ENCODE results near the gene KANK4. TPM values are rescaled to one million over a fixed set of nuclear protein-coding genes. Genes with fewer than 3 reads are reported as not detected.
A peak's percentile ranks its signal among the peaks of the same experiment; 100 is the strongest.

The KANK4 gene
- total and polyA plus RNA-seq, 2 of the 8 experiments (the other 6 are each of a cell fraction or from before 2014, with no cell fraction given), result 0.22 to 0.26 TPM

DNA sequence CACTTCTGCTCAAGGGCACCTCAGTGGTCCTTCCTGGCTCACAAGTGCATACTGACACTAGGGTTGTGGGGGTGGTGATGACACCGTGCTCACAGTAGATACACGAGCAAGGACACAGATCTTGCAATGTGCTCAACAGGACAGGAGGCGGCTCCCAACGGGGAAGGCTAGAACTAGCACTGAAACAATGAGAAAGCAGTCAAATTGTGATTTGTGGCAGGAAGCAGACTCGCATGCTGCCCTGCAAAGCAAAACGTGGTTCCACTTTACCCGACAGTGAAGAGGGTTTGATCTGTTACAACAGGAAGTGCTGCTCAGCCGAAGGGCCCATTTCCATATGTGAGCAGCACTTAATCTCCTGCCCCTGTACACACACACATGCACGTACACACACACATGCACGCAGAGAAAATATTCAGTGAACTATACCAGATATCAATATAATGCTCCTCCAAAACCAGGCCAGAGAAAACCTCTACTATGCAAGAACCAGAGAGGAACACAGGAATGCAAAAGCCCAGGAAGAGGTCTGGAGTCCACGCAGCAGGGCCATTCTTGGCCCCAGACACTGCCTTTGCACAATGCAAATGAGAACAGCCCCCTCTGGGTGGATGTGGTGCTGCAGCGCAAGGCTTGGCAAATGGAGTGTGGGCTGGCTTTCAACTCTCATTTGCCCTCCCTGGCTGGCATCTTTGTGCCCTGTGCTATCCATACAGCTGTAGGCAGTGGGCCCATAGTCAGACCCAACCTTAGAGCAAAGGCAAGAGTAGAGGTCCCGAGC, 47.1 kb downstream of the KANK4 start:
- ChIA-PET POLR2A (ENCODE audit: partially characterized antibody) (no interaction called here), CTCF (ENCODE audit: partially characterized antibody) (interaction anchor here (0.7 to 1.3 kb wide), 7 partner anchors 9 to 73 kb away, joined by 3 to 4 read pairs (median 3); no protein-coding TSS in a partner anchor)
- no peaks in the 10 kb centered on the region for H3K23me2 ChIP-seq (ENCODE audit: low read depth, low read length)
- 87% methylated on average over 13 of the region's 13 CpGs; no CpG with 5 or more reads in 1 of the 2 experiments for WGBS, 2 experiments (ENCODE audit: extremely low coverage in 1 of 2, insufficient coverage in 1 of 2, insufficient read length in 1 of 2, insufficient replicate concordance in 2 of 2, low coverage in 1 of 2, low lambda C conversion rate in 2 of 2, missing lambda C conversion rate in 1 of 2)
- no peak overlapping the region; the same call in 1 of the 2 replicates for H2AFZ ChIP-seq (ENCODE audit: low read length)
- H4K91ac ChIP-seq (replicated peaks; ENCODE audit: insufficient read length, low read length), result no peak overlapping the region
- no peaks in the 10 kb centered on the region for H4K20me1 ChIP-seq (replicated peaks in 1 of 2; ENCODE audit: control insufficient read depth in 1 of 2, insufficient read depth in 2 of 2, low read length in 2 of 2)
- no peak for DNase-seq (ENCODE audit: low read depth in 1 of 2, low spot score in 2 of 2)
- no peaks in the 10 kb centered on the region for H3K79me2 ChIP-seq (ENCODE audit: control insufficient read depth in 1 of 2, insufficient read depth in 2 of 2, low read length in 2 of 2)
- no peaks in the 10 kb centered on the region; a peak in 1 of 4 replicates for H3K9me3 ChIP-seq (ENCODE audit: insufficient read depth in 2 of 2, low read depth in 1 of 2, low read length in 1 of 2)
- H3K4me1 ChIP-seq (replicated peaks in 1 of 4; ENCODE audit: control insufficient read depth in 3 of 4, insufficient read depth in 4 of 4, low read length in 3 of 4), result peaks cover 0 to 3% (median under 1%) of the 10 kb centered on the region in 4 experiments; a peak in 3 of 7 replicates
- H3K56ac ChIP-seq (replicated peaks; ENCODE audit: insufficient read length, low read depth, low read length), result no peak overlapping the region
- no peak overlapping the region for H3K27ac ChIP-seq (ENCODE audit: low read depth, low read length)
- H2BK5ac ChIP-seq (ENCODE audit: low read depth, low read length), result no peak overlapping the region
- H3K36me3 ChIP-seq (ENCODE audit: control insufficient read depth in 2 of 4, insufficient read depth in 4 of 4, low read length in 3 of 4), result no peaks in the 10 kb centered on the region; a peak in 1 of 8 replicates
- H4K5ac ChIP-seq (ENCODE audit: insufficient read length, low read depth, low read length), result no peak overlapping the region
- no peak overlapping the region for H3K4ac ChIP-seq (replicated peaks; ENCODE audit: insufficient read length, low read depth, low read length)
- H2BK120ac ChIP-seq (replicated peaks; ENCODE audit: low read depth, low read length), result no peak overlapping the region
- no peak overlapping the region for H2AK5ac ChIP-seq (ENCODE audit: low read depth, low read length)
- FAIRE-seq, result peak; percentile 7
- H2BK15ac ChIP-seq (ENCODE audit: low read length), result peak overlapping the region; percentile 66; the same call in 1 of the 2 replicates
- H3K79me1 ChIP-seq (ENCODE audit: low read depth, low read length), result no peaks in the 10 kb centered on the region
- no peak overlapping the region for H3K23ac ChIP-seq (ENCODE audit: insufficient read length)
- H4K8ac ChIP-seq (ENCODE audit: extremely low read depth, insufficient read depth, low read length), result peak overlapping the region; percentile 51; the same call in 1 of the 2 replicates
- no peak overlapping the region for H3K14ac ChIP-seq (ENCODE audit: insufficient read length)
- H3K4me3 ChIP-seq (ENCODE audit: extremely low read depth in 1 of 4, insufficient read depth in 2 of 4, low read depth in 3 of 4, low read length in 4 of 4), result no peak overlapping the region
- H3K9ac ChIP-seq (replicated peaks in 1 of 4; ENCODE audit: extremely low read depth in 1 of 4, low read depth in 3 of 4, low read length in 3 of 4), result no peak overlapping the region
- H3K4me2 ChIP-seq (ENCODE audit: insufficient read depth in 1 of 2, low read depth in 2 of 2, low read length in 2 of 2), result no peak overlapping the region
- no peak overlapping the region for H2BK20ac ChIP-seq (ENCODE audit: low read length)
- no peak overlapping the region for H3K18ac ChIP-seq (ENCODE audit: extremely low read depth, low read length)
- no peaks in the 10 kb centered on the region for H3K27me3 ChIP-seq (replicated peaks in 1 of 4; ENCODE audit: control insufficient read depth in 3 of 4, extremely low read depth in 1 of 4, insufficient read depth in 3 of 4, low read length in 3 of 4)
- H2BK12ac ChIP-seq (ENCODE audit: low read depth, low read length), result no peak overlapping the region; the same call in 1 of the 2 replicates
- TF ChIP-seq EGR1 (IDR thresholded peaks at IDR 0.05; ENCODE audit: borderline replicate concordance, low read depth, low read length) (no peak), CBX8 (IDR thresholded peaks at IDR 0.05; ENCODE audit: borderline replicate concordance, low read depth, low read length) (no peak), RAD21 (IDR thresholded peaks at IDR 0.05 in 1 of 2, conservative IDR thresholded peaks at IDR 0.05 in 1 of 2; ENCODE audit: low read depth in 2 of 2, low read length in 2 of 2) (peak in 1 of 2 experiments; percentile 30; a peak in 1 of 4 replicates), BRCA1 (IDR thresholded peaks at IDR 0.05; ENCODE audit: low read depth, low read length) (no peak), ZNF274 (IDR thresholded peaks at IDR 0.05; ENCODE audit: borderline replicate concordance, extremely low read depth, low read length) (no peak), EZH2 (IDR thresholded peaks at IDR 0.05; ENCODE audit: low read depth, low read length, severe bottlenecking) (no peak), TBP (IDR thresholded peaks at IDR 0.05; ENCODE audit: low read depth, low read length) (no peak), TCF12 (IDR thresholded peaks at IDR 0.05; ENCODE audit: low read depth, low read length) (no peak)
- TF ChIP-seq, protein P1, sequence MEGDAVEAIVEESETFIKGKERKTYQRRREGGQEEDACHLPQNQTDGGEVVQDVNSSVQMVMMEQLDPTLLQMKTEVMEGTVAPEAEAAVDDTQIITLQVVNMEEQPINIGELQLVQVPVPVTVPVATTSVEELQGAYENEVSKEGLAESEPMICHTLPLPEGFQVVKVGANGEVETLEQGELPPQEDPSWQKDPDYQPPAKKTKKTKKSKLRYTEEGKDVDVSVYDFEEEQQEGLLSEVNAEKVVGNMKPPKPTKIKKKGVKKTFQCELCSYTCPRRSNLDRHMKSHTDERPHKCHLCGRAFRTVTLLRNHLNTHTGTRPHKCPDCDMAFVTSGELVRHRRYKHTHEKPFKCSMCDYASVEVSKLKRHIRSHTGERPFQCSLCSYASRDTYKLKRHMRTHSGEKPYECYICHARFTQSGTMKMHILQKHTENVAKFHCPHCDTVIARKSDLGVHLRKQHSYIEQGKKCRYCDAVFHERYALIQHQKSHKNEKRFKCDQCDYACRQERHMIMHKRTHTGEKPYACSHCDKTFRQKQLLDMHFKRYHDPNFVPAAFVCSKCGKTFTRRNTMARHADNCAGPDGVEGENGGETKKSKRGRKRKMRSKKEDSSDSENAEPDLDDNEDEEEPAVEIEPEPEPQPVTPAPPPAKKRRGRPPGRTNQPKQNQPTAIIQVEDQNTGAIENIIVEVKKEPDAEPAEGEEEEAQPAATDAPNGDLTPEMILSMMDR (IDR thresholded peaks at IDR 0.05; ENCODE audit: control extremely low read depth in 1 of 3, insufficient read depth in 1 of 3, low read depth in 1 of 3, low read length in 3 of 3), result peak in 2 of 3 experiments; percentile 14 to 35; a peak in 1 of 4 replicates

Measured in H1 (cell line).